RCC 7860 (cell line): ENCODE measurements around the gene TMEM242.

Experiments
- DNase-seq: peaks from one replicate; pipeline ENCODE4 v3.0.0-alpha.2; 2015; ENCODE audit warnings: low spot score
- FAIRE-seq: peaks from 2 replicates; lab custom pipeline; 2012; peaks lifted over from hg19 to GRCh38; lab: Jason Lieb, UNC

Gene TMEM242

GRCh38 chr6:157255079-157255478 lies 68.2 kb downstream of the TMEM242 start:
- FAIRE-seq (no peak), DNase-seq (no peak)

- DNase-seq (no peak), FAIRE-seq (no peak)
Observed at GRCh38 chr6:157254538-157254937, 68.8 kb downstream of the TMEM242 start.

GRCh38 chr6:157253699-157254098 lies 69.6 kb downstream of the TMEM242 start:
- FAIRE-seq, result no peak

DNA sequence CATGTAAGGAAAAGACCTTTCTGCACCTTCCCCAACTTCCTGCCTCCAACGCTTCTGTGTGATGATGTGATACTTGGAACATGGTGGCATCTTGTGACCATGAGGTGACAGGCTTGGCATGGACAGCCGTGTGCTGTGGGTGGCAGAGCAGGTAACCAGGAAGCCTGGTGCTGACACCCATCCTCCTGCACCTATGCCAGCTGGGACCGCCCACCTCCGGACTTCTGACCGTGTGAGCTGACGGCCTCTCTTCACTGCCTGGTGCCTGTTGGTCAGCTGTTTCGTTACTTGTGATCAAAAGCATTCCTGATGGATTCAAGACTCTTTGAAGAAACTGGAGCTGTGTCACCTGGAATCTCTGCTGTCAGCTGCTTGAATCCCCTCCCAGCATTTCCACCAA lies 70.3 kb downstream of the TMEM242 start:
- FAIRE-seq (no peak), DNase-seq (no peak)

More at GRCh38 chr6:157253699-157254098, 69.6 kb downstream of the TMEM242 start:
- DNase-seq, result no peak

DNA sequence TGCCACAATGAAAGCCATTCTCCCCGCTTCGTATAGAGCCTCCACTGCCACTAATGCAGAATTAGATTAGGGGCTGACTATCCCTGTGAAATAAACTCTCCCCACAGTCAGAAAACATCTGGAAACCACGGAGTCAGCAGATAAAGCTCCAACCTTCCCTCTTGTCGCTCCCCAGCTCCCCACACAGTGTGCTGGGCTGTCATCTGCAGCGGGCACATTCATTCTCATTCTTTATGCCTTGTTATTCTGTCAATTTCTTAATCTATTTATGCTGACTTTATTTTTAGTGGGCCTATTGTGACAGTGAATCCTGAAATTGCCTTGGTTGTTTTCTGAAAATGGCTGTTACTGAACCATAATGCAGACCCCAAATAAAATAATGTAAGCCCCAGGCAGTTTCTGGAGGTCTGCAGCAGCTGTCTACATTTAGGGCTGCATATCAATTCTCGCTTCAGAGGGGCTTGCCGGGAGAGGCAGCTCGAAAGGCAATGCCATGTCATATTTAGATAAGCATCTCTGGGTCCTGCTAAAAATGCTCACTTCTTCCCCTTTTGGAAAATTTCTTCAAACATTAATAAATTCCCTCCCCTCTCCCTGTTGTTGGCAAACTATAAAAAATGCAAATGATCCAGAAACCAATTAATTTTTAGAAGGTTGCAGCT lies 71.6 kb downstream of the TMEM242 start:
- DNase-seq (no peak), FAIRE-seq (no peak)

DNA sequence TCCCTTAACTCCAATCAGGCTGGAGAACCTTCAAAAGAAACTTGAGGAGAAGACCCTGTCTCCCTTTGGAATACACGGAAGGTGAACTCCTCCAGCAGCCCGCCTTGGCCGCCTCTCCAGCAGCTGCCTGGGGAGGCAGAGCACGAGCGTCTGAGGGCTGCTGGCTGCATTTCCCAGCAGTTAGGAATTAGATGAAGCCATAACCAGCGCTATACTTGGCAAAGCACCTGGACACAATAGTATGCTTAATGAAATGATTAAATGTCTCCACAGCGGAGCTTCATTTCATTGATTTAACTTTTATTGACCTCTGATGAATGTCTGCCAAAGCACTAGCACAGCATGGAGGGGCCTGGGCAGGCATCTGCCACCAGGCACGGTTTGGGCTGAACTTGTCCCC lies 73.5 kb downstream of the TMEM242 start:
- FAIRE-seq (no peak), DNase-seq (no peak)

DNA sequence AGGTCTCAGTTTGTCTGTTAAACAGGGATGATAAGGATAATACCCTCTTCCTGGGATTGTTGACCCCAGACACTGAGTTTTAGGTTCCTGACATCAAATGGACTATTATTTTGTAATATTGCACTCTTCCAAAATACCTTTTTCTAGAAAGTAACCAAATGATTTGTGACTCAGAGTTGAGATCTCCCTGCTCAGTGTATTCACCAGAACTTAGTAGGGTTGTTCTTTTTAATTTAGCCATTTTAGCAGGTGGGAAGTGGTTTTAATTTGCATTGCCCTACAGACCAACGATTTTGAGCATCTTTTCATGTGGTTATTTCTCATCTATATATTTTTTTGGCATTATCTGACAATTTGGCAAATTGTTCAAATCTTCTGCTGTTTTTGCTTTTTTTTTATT lies 75.1 kb downstream of the TMEM242 start:
- DNase-seq (no peak), FAIRE-seq (no peak)

- no peak for DNase-seq
- no peak for FAIRE-seq
Observed at GRCh38 chr6:157246771-157247484, 76.4 kb downstream of the TMEM242 start.

GRCh38 chr6:157246048-157246630 lies 77.2 kb downstream of the TMEM242 start:
- no peak for FAIRE-seq
- no peak for DNase-seq

GRCh38 chr6:157245436-157245835 lies 77.9 kb downstream of the TMEM242 start:
- no peak for FAIRE-seq
- no peak for DNase-seq

DNA sequence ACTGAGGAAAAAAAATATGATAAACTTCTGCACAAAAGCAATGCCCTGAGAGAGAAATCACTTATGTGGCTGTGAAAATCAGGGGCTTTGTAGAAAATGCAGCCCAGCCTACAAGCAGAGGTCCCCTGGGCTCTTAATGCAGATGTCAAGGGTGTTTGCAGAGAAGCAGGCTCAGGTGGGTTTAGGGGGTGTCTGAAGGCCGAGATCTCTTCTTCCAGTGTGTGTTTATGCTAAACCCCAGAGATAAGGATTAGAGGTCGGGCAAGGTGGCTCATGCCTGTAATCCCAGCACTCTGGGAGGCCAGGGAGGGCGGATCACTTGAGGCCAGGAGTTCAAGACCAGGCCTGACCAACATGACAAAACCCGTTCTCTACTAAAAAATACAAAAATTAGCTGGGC lies 78.5 kb downstream of the TMEM242 start:
- no peak for FAIRE-seq
- DNase-seq, result no peak

GRCh38 chr6:157244175-157244574 lies 79.1 kb downstream of the TMEM242 start:
- DNase-seq, result no peak

GRCh38 chr6:157242791-157243190 lies 80.5 kb downstream of the TMEM242 start:
- FAIRE-seq (no peak), DNase-seq (no peak)

More at GRCh38 chr6:157244175-157244574, 79.1 kb downstream of the TMEM242 start:
- FAIRE-seq, result no peak

GRCh38 chr6:157240960-157241311 lies 82.4 kb downstream of the TMEM242 start:
- FAIRE-seq (no peak), DNase-seq (no peak)

GRCh38 chr6:157240059-157240959 lies 83.0 kb downstream of the TMEM242 start:
- no peak for FAIRE-seq
- DNase-seq, result no peak

DNA sequence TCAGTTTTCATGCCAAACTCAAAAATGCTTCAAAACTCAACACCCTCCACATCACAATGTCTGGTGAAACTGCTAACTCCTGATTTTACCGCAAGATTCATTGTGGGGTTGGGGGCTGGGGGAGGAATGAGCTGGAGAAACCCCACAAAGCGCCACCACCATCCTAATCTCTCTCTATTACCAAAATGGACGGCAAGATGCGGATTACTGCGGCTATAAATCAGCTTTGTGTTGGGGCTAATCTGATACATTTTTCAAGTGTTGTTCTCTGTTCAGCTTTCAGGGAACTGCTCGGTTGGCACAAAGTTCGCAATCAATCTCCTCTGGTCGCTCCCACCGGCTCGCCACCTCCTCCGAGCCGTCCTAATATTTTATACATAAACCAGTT lies 83.7 kb downstream of the TMEM242 start:
- FAIRE-seq (no peak), DNase-seq (no peak)
